NB4 (cell line): ENCODE measurements around the gene SGCA.

ENCODE experiments used
- CTCF ChIP-seq: IDR thresholded peaks from one replicate; pipeline ENCODE4 v1.5.1; 2012; ENCODE audit warnings: low read depth, low read length
- POLR2A ChIP-seq: IDR thresholded peaks from 2 replicates; pipeline ENCODE4 v1.6.1; 2011; ENCODE audit warnings: mild to moderate bottlenecking; ENCODE audit not compliant: insufficient read length; ENCODE audit errors: extremely low read depth

- TF ChIP-seq CTCF (no peak), POLR2A (no peak)
These were observed 11.9 kb upstream of the SGCA start for GRCh38 chr17:50153650-50154575.
